ENCODE measurements around the gene NKAIN2.
A peak's percentile ranks its signal among the peaks of the same experiment; 100 is the strongest.
"Not testable (repeated sequence)": the region's sequence is repeated elsewhere in the genome, so short reads cannot be mapped to it uniquely, and the experiment has no call there.

Gene NKAIN2

DNA sequence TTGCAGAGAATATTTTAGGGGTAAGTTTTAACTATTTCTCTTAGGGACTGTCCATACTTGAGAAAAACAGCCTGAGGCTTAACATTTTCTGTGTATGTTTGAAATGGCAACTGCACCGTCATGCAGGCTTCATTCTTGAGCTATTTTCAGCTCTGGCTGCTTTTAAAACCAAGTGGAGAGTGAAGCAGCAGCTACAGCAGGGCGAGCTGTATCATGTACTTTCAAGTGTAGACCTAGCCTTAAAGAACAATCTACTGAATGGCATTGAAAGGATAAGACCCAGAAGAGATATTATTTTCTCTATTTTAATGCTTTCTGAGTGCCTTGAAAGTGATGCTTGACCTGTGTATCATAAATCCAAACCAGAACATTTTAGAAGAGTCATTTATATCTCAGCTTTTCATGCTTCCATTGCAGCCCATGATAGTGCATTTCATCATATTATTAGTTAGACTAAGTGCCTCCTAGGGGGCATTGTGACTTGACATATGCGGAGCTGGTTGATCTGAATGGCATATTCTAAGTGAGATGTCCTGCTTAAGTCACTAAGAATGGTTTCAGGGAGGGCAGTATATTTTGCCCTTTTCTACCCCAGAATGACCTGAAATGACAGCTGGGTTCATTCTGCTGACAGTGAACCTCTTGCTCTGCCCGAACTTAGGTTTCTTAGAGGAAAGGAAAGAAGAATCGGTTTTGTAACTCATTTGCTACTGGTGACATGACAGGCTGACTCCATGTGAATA is 85.3 kb downstream of the NKAIN2 start:
- TF ChIP-seq POLR2A (IDR thresholded peaks at IDR 0.05; ENCODE audit: low read depth, low read length): no peak
- DNase-seq (ENCODE audit: insufficient read length, low spot score) (no peak), FAIRE-seq (no peak)

- TF ChIP-seq POLR2A (IDR thresholded peaks at IDR 0.05; ENCODE audit: low read depth, low read length): no peak
- no peak for DNase-seq (ENCODE audit: insufficient read length, low spot score)
- FAIRE-seq: no peak
Observed at GRCh38 chr6:123895346-123895745, 91.7 kb downstream of the NKAIN2 start.

GRCh38 chr6:123895806-123896205 is 92.1 kb downstream of the NKAIN2 start:
- FAIRE-seq (no peak), DNase-seq (ENCODE audit: insufficient read length, low spot score) (no peak)
- TF ChIP-seq POLR2A (IDR thresholded peaks at IDR 0.05; ENCODE audit: low read depth, low read length): no peak

DNA sequence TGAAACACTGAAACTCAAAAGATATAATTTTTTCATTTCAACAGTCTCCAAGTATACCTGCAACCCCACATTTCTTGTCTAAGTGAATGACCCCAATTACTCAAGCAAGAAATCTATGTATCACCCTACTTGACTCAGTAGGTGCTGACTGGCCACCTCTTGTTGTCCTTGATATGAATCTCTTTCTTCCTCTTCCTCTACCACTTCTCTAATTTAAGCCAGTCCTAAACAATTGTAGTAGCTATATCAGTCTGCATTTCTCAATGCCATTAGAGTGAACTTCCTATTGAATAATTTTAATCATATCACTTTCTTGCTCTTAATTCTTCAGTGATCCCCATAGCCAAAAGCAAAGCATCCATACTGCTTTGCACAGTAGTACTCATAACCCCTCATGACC is 93.2 kb downstream of the NKAIN2 start:
- FAIRE-seq: no peak
- TF ChIP-seq POLR2A (IDR thresholded peaks at IDR 0.05; ENCODE audit: low read depth, low read length): no peak
- DNase-seq (ENCODE audit: insufficient read length, low spot score): no peak

GRCh38 chr6:123897965-123898364 is 94.3 kb downstream of the NKAIN2 start:
- no peak for TF ChIP-seq POLR2A (IDR thresholded peaks at IDR 0.05; ENCODE audit: low read depth, low read length)
- DNase-seq (ENCODE audit: insufficient read length, low spot score): no peak

GRCh38 chr6:123898665-123899064 is 95.0 kb downstream of the NKAIN2 start:
- FAIRE-seq (no peak), DNase-seq (ENCODE audit: insufficient read length, low spot score) (no peak)
- no peak for TF ChIP-seq POLR2A (IDR thresholded peaks at IDR 0.05; ENCODE audit: low read depth, low read length)

More at GRCh38 chr6:123897965-123898364, 94.3 kb downstream of the NKAIN2 start:
- no peak for FAIRE-seq

GRCh38 chr6:123899745-123900144 is 96.1 kb downstream of the NKAIN2 start:
- DNase-seq (ENCODE audit: insufficient read length, low spot score) (no peak), FAIRE-seq (no peak)

GRCh38 chr6:123901436-123901835 is 97.8 kb downstream of the NKAIN2 start:
- no peak for TF ChIP-seq POLR2A (IDR thresholded peaks at IDR 0.05; ENCODE audit: low read depth, low read length)
- DNase-seq (ENCODE audit: insufficient read length, low spot score) (no peak), FAIRE-seq (no peak)

More at GRCh38 chr6:123899745-123900144, 96.1 kb downstream of the NKAIN2 start:
- no peak for TF ChIP-seq POLR2A (IDR thresholded peaks at IDR 0.05; ENCODE audit: low read depth, low read length)

GRCh38 chr6:123902738-123903313 is 99.2 kb downstream of the NKAIN2 start:
- TF ChIP-seq POLR2A (IDR thresholded peaks at IDR 0.05; ENCODE audit: low read depth, low read length): no peak
- FAIRE-seq (no peak), DNase-seq (ENCODE audit: insufficient read length, low spot score) (no peak)

GRCh38 chr6:123904228-123904627 is 100.6 kb downstream of the NKAIN2 start:
- TF ChIP-seq POLR2A (IDR thresholded peaks at IDR 0.05; ENCODE audit: low read depth, low read length): no peak
- no peak for DNase-seq (ENCODE audit: insufficient read length, low spot score)
- no peak for FAIRE-seq

DNA sequence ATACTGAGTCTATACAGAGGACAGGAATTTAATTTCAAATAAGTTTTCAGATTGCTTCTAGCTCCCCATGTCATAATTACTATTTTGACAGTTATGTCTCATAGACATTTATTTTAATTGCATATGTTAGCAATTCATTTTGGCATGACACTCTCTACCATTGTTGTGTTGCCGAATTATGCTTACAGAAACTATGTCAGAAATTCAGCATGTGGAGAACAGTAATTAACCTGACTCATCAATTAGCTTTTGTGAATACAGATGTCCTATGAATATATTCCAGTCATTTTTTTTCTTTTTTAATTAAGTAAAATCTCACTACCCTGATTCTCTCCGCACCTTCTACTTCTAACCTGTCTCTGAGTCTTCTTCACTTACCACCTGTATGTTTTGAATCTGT is 105.1 kb downstream of the NKAIN2 start:
- DNase-seq (ENCODE audit: insufficient read length, low spot score) (no peak), FAIRE-seq (no peak)
- TF ChIP-seq POLR2A (IDR thresholded peaks at IDR 0.05; ENCODE audit: low read depth, low read length): no peak

DNA sequence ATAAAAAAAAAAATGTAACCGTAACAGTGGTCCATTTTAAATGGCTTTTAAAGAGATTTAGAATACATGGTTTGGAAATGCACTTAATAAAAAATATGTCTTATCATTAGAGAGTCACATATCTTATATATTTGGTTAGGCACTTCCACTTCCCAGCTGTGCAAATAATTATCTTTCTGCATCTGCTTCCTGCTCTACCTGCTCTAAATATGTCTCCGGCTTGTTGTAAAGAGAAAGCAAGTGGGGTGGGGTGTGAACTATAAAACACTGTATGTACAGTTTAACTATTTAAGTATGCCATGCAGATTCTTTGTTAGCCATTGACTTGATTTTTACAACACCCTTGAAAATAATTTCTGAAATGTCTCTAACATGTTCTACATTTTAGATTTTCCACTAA is 106.3 kb downstream of the NKAIN2 start:
- no peak for TF ChIP-seq POLR2A (IDR thresholded peaks at IDR 0.05; ENCODE audit: low read depth, low read length)
- DNase-seq (ENCODE audit: insufficient read length, low spot score) (no peak), FAIRE-seq (no peak)

- DNase-seq (ENCODE audit: insufficient read length, low spot score): no peak
- FAIRE-seq: no peak
- TF ChIP-seq POLR2A (IDR thresholded peaks at IDR 0.05; ENCODE audit: low read depth, low read length): no peak
Observed at GRCh38 chr6:123913863-123914262, 110.2 kb downstream of the NKAIN2 start.

- DNase-seq (ENCODE audit: insufficient read length, low spot score); FAIRE-seq: not testable (repeated sequence)
Observed at GRCh38 chr6:123923379-123923778, 119.7 kb downstream of the NKAIN2 start.

DNA sequence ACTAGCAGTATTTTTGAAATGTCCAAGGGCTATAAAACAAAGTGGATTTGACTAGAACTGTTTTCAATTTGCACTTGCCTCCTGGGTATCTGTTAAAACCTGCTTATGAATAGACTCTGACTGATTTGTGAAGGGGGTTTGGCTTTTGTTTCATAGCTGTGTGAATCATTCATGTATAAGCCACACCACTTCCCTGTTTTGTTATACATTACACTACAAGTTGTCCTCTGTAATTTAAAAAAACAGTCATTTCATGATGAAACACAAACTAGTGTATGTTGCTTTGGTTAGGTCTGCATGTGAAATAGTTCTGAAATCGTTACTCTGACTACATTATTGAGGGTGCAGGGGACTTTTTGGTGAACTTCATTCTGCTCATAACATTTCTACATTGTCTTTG is 121.7 kb downstream of the NKAIN2 start:
- TF ChIP-seq POLR2A (IDR thresholded peaks at IDR 0.05; ENCODE audit: low read depth, low read length): no peak
- peak; percentile 3 for DNase-seq (ENCODE audit: insufficient read length, low spot score)
- peak; percentile 50 for FAIRE-seq
